SK-N-SH treated with all-trans-retinoic acid at 6 μM for 48 hours (cell line): ENCODE data around the gene PLP2.

Experiments used
- CREB5 ChIP-seq: fragments of 250-450 bp; sonication (Bioruptor Pico); IDR thresholded peaks from 2 replicates; pipeline ENCODE4 v1.5.1; 2020; ENCODE audit warnings: low read depth, mild to moderate bottlenecking, moderate library complexity
- ESRRG ChIP-seq: fragments of 250-450 bp; sonication (Bioruptor Pico); IDR thresholded peaks from 2 replicates; pipeline ENCODE4 v1.6.1; 2021; ENCODE audit warnings: mild to moderate bottlenecking
- OSR1 ChIP-seq: fragments of 250-450 bp; sonication (Bioruptor Pico); IDR thresholded peaks from 2 replicates; pipeline ENCODE4 v1.8.0; 2022; ENCODE audit warnings: moderate library complexity, mild to moderate bottlenecking, inconsistent platforms
- PATZ1 ChIP-seq: fragments of 250-450 bp; sonication (Bioruptor Pico); IDR thresholded peaks from 2 replicates; pipeline ENCODE4 v1.8.0; 2020; ENCODE audit warnings: mild to moderate bottlenecking, moderate library complexity, borderline replicate concordance
- ZNF70 ChIP-seq: fragments of 450-650 bp; formaldehyde crosslinking; IDR thresholded peaks from 2 replicates; pipeline ENCODE4 v1.5.0; 2020; ENCODE audit warnings: mild to moderate bottlenecking, moderate library complexity

GRCh38 chrX:49221868-49222267, 50.2 kb downstream of the PLP2 start:
- no peak for TF ChIP-seq ESRRG (CRISPR knock-in tag)
- no peak for TF ChIP-seq PATZ1
- TF ChIP-seq CREB5 (CRISPR knock-in tag): no peak
- no peak for TF ChIP-seq OSR1 (CRISPR knock-in tag)
- no peak for TF ChIP-seq ZNF70 (CRISPR knock-in tag)
